Activated naive CD8-positive, alpha-beta T cell treated with anti-CD3 and anti-CD28 coated beads, Interleukin-2, amount 50 U/mL, for 16 hours (primary cell): Measurements from ENCODE around the gene PPL.
"Not testable (repeated sequence)": the region's sequence is repeated elsewhere in the genome, so short reads cannot be mapped to it uniquely, and the experiment has no call there.

ENCODE experiments used
- DNase-seq: peaks from one replicate; pipeline ENCODE4 v3.0.0-alpha.2; 2020; ENCODE audit warnings: low read depth, low spot score

PPL gene

GRCh38 chr16:4936991-4937781 is at the start of gene PPL:
Gene PPL (minus strand): TSS chr16:4937148. CDS start chr16:4937045, 103 bp downstream.
- DNase-seq: no peak

GRCh38 chr16:4984174-4984990 is 47.4 kb upstream of the PPL start:
- DNase-seq: no peak

GRCh38 chr16:4982056-4982867 is 45.3 kb upstream of the PPL start:
- DNase-seq: no peak

GRCh38 chr16:4981473-4981872 is 44.5 kb upstream of the PPL start:
- no peak for DNase-seq

- no peak for DNase-seq
These were observed 43.7 kb upstream of the PPL start for GRCh38 chr16:4980691-4981090.

GRCh38 chr16:4979736-4980660 is 43.0 kb upstream of the PPL start:
- no peak for DNase-seq

GRCh38 chr16:4979164-4979563 is 42.2 kb upstream of the PPL start:
- no peak for DNase-seq

GRCh38 chr16:4976611-4977145 is 39.7 kb upstream of the PPL start:
- no peak for DNase-seq

- no peak for DNase-seq
These were observed 39.1 kb upstream of the PPL start for GRCh38 chr16:4976079-4976478.

GRCh38 chr16:4972938-4973587 is 36.1 kb upstream of the PPL start:
- no peak for DNase-seq

- DNase-seq: no peak
These were observed 33.1 kb upstream of the PPL start for GRCh38 chr16:4970010-4970409.

GRCh38 chr16:4968879-4969483 is 32.0 kb upstream of the PPL start:
- no peak for DNase-seq

GRCh38 chr16:4968278-4968677 is 31.3 kb upstream of the PPL start:
- DNase-seq: not testable (repeated sequence)

- DNase-seq: no peak
These were observed 29.9 kb upstream of the PPL start for GRCh38 chr16:4966736-4967453.

GRCh38 chr16:4963527-4963926 is 26.6 kb upstream of the PPL start:
- not testable (repeated sequence) for DNase-seq

- no peak for DNase-seq
These were observed 25.8 kb upstream of the PPL start for GRCh38 chr16:4962716-4963115.

GRCh38 chr16:4960579-4960978 is 23.6 kb upstream of the PPL start:
- no peak for DNase-seq

- DNase-seq: no peak
These were observed 21.8 kb upstream of the PPL start for GRCh38 chr16:4958510-4959438.
